HCT116 (cell line): ENCODE measurements around the gene NF1.

Experiments used
- CTCF ChIP-seq, 3 experiments: fragments of 200-600 bp in 1 of 3; sonication (generic) in 1 of 3; IDR thresholded peaks in 2 of 3; conservative IDR thresholded peaks in 1 of 3; 2 replicates each; pipeline ENCODE4 v1.5.1; 2012 to 2017; ENCODE audit warnings: low read depth in 2 of 3, low read length in 2 of 3, antibody characterized with exemption in 1 of 3, borderline replicate concordance in 1 of 3, control low read depth in 1 of 3, mild to moderate bottlenecking in 1 of 3, mixed read lengths in 1 of 3, mixed run types in 1 of 3, moderate library complexity in 1 of 3; ENCODE audit not compliant: insufficient read depth in 1 of 3
- JUND ChIP-seq: IDR thresholded peaks from 2 replicates; pipeline ENCODE4 v1.6.1; 2012

- TF ChIP-seq CTCF (IDR thresholded peaks at IDR 0.05 in 2 of 3, conservative IDR thresholded peaks at IDR 0.05 in 1 of 3; ENCODE audit: borderline replicate concordance in 1 of 3, insufficient read depth in 1 of 3, low read depth in 2 of 3, low read length in 2 of 3), result no peak
- no peak for TF ChIP-seq JUND
These were observed 137.1 kb downstream of the NF1 start for GRCh38 chr17:31231852-31232251.
